GM12872 (cell line): Measurements from ENCODE around the gene SLC22A16.

Experiments
- CTCF ChIP-seq: IDR thresholded peaks from 3 replicates; pipeline ENCODE4 v1.5.1; 2011; ENCODE audit warnings: low read depth, mild to moderate bottlenecking, low read length, moderate library complexity; ENCODE audit not compliant: insufficient read depth

Gene SLC22A16

GRCh38 chr6:110387986-110388385, 88.4 kb downstream of the SLC22A16 start:
- TF ChIP-seq CTCF, result no peak

GRCh38 chr6:110385458-110385863, 91.0 kb downstream of the SLC22A16 start:
- TF ChIP-seq CTCF, result no peak

- TF ChIP-seq CTCF, result no peak
Observed at GRCh38 chr6:110378552-110378951, 97.9 kb downstream of the SLC22A16 start.
